Transverse colon (tissue), 4 donors: ENCODE results near the gene RNF145. TPM values are rescaled to one million over a fixed set of nuclear protein-coding genes. Genes with fewer than 3 reads are reported as not detected.
"Not testable (repeated sequence)": the region's sequence is repeated elsewhere in the genome, so short reads cannot be mapped to it uniquely, and the experiment has no call there.

Experiments
- DNase-seq: peaks from one replicate; pipeline ENCODE4 v3.0.0-alpha.2; 2019
- H3K27ac ChIP-seq, 4 donors: fragments of 200-600 bp; sonication (generic); 2 replicates each; pipeline ENCODE4 v1.5.1; 2016 to 2018; ENCODE audit warnings: inconsistent platforms in 4 of 4
- H3K27me3 ChIP-seq: fragments of 200-600 bp; sonication (generic); 2 replicates; pipeline ENCODE4 v1.5.1; 2017; ENCODE audit warnings: inconsistent platforms
- H3K36me3 ChIP-seq, 4 donors: fragments of 200-600 bp; sonication (generic); 2 replicates each; pipeline ENCODE4 v1.5.1; 2017 to 2019; ENCODE audit warnings: inconsistent platforms in 4 of 4
- H3K4me1 ChIP-seq, 4 donors: fragments of 200-600 bp; sonication (generic); 2 replicates each; pipeline ENCODE4 v1.5.1; 2017 to 2020; ENCODE audit warnings: inconsistent platforms in 4 of 4
- H3K4me3 ChIP-seq, 4 donors: fragments of 200-600 bp; sonication (generic); 1 replicate in 1 of 4; 2 replicates in 3 of 4; pipeline versions ENCODE4 v1.5.1 to v1.6.1; 2017 to 2019; ENCODE audit warnings: inconsistent platforms in 4 of 4
- H3K9me3 ChIP-seq, 2 donors: fragments of 200-600 bp; sonication (generic); 2 replicates each; pipeline ENCODE4 v1.5.1; 2017 to 2019; ENCODE audit warnings: inconsistent platforms in 2 of 2
- EP300 ChIP-seq: sonication (generic); formaldehyde crosslinking; IDR thresholded peaks from one replicate; pipeline ENCODE4 v1.6.1; 2017; ENCODE audit warnings: antibody characterized with exemption, low read depth
- POLR2A ChIP-seq: fragments of 450-650 bp; IDR thresholded peaks from one replicate; pipeline ENCODE4 v1.6.1; 2016; ENCODE audit warnings: antibody characterized with exemption, mild to moderate bottlenecking, moderate library complexity
- POLR2AphosphoS5 ChIP-seq, 3 donors: sonication (generic); formaldehyde crosslinking; IDR thresholded peaks; one replicate each; pipeline ENCODE4 v1.6.1; 2016; ENCODE audit warnings: antibody characterized with exemption in 3 of 3
- WGBS, 2 donors: methylation state at CpG; one replicate each; pipeline ENCODE4 v1.1.5; 2018; ENCODE audit warnings: low coverage in 1 of 2; 5-methylcytosine and 5-hydroxymethylcytosine counted together
- in situ Hi-C, 4 donors: fragments of 200-750 bp; cut with MboI; loops; one replicate each; pipeline versions ENCODE4 v1.15.0 to v1.15.1; 2017; ENCODE audit warnings: low sequenced_read_pairs in 3 of 4, low pct_ligation_motif_present in 1 of 4, low pct_unique_long_range_greater_than_20kb in 1 of 4
- intact Hi-C: fragments of 100-400 bp; cut with DNase I; formaldehyde crosslinking; loops from one replicate; pipeline ENCODE4 v1.15.1; 2023; ENCODE audit warnings: low total_unique reads
- total RNA-seq, 4 donors: library from RNA; depleted of rRNA; stranded (reverse); fragments of >200 nt; gene quantifications; one replicate each; pipeline ENCODE4 v1.1.0, GENCODE V29; 2016
- TF ChIP-seq, protein P1 (sequence below), 5 experiments: fragments of 200-600 bp in 3 of 5; fragments of 450-650 bp in 2 of 5; sonication (generic) in 3 of 5; IDR thresholded peaks; 1 replicate in 2 of 5; 2 replicates in 3 of 5; pipeline ENCODE4 v1.5.1; 2016 to 2017; ENCODE audit warnings: antibody characterized with exemption in 5 of 5, inconsistent platforms in 3 of 5, mild to moderate bottlenecking in 2 of 5, moderate library complexity in 1 of 5

Gene RNF145
- total RNA-seq, 4 donors from 2014 or later = 11.5 to 59.4 (median 29.2) TPM

- TF ChIP-seq POLR2AphosphoS5 (IDR thresholded peaks at IDR 0.05) (no peak), EP300 (no peak), POLR2A (no peak)
- TF ChIP-seq, protein P1, sequence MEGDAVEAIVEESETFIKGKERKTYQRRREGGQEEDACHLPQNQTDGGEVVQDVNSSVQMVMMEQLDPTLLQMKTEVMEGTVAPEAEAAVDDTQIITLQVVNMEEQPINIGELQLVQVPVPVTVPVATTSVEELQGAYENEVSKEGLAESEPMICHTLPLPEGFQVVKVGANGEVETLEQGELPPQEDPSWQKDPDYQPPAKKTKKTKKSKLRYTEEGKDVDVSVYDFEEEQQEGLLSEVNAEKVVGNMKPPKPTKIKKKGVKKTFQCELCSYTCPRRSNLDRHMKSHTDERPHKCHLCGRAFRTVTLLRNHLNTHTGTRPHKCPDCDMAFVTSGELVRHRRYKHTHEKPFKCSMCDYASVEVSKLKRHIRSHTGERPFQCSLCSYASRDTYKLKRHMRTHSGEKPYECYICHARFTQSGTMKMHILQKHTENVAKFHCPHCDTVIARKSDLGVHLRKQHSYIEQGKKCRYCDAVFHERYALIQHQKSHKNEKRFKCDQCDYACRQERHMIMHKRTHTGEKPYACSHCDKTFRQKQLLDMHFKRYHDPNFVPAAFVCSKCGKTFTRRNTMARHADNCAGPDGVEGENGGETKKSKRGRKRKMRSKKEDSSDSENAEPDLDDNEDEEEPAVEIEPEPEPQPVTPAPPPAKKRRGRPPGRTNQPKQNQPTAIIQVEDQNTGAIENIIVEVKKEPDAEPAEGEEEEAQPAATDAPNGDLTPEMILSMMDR (IDR thresholded peaks at IDR 0.05) = no peak
- 81 to 83% methylated on average over 2 of the region's 2 CpGs for WGBS, 2 donors
- no peak overlapping the region for H3K4me3 ChIP-seq
- peaks cover 21% of the 10 kb centered on the region for H3K27me3 ChIP-seq
- in situ Hi-C loops (loop anchor here in 3 of 4 donors (10.0 to 25.0 kb wide), 3 partner anchors 438 to 1036 kb away; no protein-coding TSS in a partner anchor), intact Hi-C loops (no loop called here)
- DNase-seq = no peak
- no peaks in the 10 kb centered on the region for H3K4me1 ChIP-seq
- H3K36me3 ChIP-seq = no peaks in the 10 kb centered on the region
- no peak overlapping the region for H3K27ac ChIP-seq
- H3K9me3 ChIP-seq = peaks cover 0 to 6% of the 10 kb centered on the region in 2 donors
These were observed 86.2 kb downstream of the RNF145 start for GRCh38 chr5:159123189-159123588.

DNA sequence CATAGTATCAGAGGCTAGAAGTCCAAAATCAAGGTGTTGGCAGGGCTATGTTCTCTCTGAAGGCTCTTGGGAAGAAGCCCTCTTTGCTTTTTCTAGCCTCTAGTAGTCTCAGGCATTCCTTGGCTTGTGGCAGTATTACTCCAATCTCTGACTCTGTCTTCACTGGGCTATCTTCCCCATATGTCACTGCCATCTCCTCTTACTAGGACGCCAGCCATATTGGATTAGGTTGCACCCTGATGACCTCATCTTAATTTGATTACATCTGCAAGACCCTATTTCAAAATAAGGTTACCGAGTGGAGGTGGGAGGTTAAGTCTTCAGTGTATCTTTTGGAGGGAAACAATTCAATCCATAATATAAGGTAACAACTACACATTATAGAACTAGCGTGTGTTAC is 88.3 kb downstream of the RNF145 start:
- in situ Hi-C loops = loop anchor here in 3 of 4 donors (10.0 to 25.0 kb wide), 3 partner anchors 436 to 1034 kb away; no protein-coding TSS in a partner anchor
- H3K4me3 ChIP-seq = no peak overlapping the region

DNA sequence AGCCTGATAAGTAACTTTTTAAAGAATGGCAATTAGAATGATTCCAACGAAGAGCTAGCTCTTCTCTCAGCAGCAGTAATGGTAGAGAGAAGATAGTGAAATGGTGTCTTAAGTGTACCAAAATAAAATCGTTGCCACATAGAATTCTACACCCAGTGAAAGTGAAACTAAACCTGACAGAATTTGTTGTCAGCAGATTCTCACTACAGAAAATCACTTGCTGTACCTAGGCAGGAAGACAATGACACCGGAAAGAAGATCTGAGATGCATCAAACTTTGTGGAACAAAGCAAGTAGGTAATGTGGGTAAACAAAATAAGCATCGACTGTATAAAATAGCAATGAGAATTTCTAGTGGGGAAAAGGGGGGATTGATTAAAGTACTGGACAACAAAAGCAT is 88.9 kb downstream of the RNF145 start:
- in situ Hi-C loops (loop anchor here in 3 of 4 donors (10.0 to 25.0 kb wide), 3 partner anchors 436 to 1033 kb away; no protein-coding TSS in a partner anchor), intact Hi-C loops (no loop called here)
- peaks cover 0 to under 1% of the 10 kb centered on the region in 2 donors for H3K9me3 ChIP-seq
- H3K4me1 ChIP-seq = no peaks in the 10 kb centered on the region
- no peak for TF ChIP-seq EP300
- TF ChIP-seq POLR2A = no peak
- TF ChIP-seq, protein P1 (IDR thresholded peaks at IDR 0.05) = no peak
- TF ChIP-seq POLR2AphosphoS5 (IDR thresholded peaks at IDR 0.05) = no peak
- H3K36me3 ChIP-seq = no peaks in the 10 kb centered on the region
- no peak overlapping the region for H3K4me3 ChIP-seq
- H3K27me3 ChIP-seq = peaks cover 3% of the 10 kb centered on the region
- no peak for DNase-seq
- WGBS, 2 donors = 50 to 52% methylated on average over 2 to 4 of the region's 4 CpGs
- no peak overlapping the region for H3K27ac ChIP-seq

More for the DNA sequence above, 88.3 kb downstream of the RNF145 start:
- Histone ChIP-seq H3K27ac (no peak overlapping the region), H3K36me3 (no peaks in the 10 kb centered on the region), H3K4me1 (no peaks in the 10 kb centered on the region), H3K27me3 (peaks cover 5% of the 10 kb centered on the region), H3K9me3 (peaks cover 0 to 6% of the 10 kb centered on the region in 2 donors)
- no peak for DNase-seq
- TF ChIP-seq POLR2A (no peak), EP300 (no peak)
- TF ChIP-seq, protein P1 (IDR thresholded peaks at IDR 0.05) = no peak
- 88 to 93% methylated on average over 2 to 3 of the region's 3 CpGs for WGBS, 2 donors
- intact Hi-C loops = no loop called here

DNA sequence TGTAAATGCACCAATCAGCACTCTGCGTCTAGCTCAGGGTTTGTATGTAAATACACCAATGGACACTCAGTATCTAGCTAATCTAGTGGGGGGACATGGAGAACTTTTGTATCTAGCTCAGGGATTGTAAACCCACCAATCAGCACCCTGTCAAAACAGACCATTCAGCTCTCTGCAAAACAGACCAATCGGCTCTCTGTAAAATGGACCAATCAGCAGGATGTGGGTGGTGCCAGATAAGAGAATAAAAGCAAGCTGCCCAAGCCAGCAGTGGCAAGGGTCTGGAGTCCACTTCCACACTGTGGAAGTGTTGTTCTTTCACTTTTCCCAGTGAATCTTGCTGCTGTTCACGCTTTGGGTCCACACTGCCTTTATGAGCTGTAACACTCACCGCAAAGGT is 89.5 kb downstream of the RNF145 start:
- H3K27ac ChIP-seq, H3K4me3 ChIP-seq, H3K36me3 ChIP-seq, DNase-seq, intact Hi-C loops, H3K4me1 ChIP-seq, H3K27me3 ChIP-seq, H3K9me3 ChIP-seq: not testable (repeated sequence)
- 72% methylated on average over 4 of the region's 4 CpGs; no CpG with 5 or more reads in 1 of the 2 donors for WGBS, 2 donors
- in situ Hi-C loops = loop anchor here in 3 of 4 donors (10.0 to 25.0 kb wide), 3 partner anchors 435 to 1033 kb away; no protein-coding TSS in a partner anchor

DNA sequence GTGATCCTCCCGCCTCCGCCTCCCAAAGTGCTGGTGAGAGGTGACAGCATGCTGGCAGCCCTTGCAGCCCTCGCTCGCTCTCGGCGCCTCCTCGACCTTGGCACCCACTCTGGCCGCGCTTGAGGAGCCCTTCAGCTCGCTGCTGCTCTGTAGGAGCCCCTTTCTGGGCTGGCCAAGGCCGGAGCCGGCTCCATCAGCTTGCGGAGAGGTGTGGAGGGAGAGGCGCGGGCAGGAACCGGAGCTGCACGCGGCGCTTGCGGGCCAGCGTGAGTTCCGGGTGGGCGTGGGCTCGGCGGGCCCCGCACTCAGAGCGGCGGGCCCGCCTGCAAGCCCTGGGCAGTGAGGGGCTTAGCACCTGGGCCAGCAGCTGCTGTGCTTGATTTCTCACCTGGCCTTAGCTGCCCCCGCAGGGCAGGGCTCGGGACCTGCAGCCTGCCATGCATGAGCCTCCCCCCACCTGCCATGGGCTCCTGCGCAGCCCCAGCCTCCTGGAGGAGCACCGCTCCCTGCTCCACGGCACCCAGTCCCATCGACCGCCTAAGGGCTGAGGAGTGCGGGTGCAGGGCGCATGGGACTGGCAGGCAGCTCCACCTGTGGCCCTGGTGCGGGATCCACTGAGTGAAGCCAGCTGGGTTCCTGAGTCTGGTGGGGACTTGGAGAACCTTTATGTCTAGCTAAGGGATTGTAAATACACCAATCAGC is 90.2 kb downstream of the RNF145 start:
- H3K9me3 ChIP-seq = not testable (repeated sequence)

More for the DNA sequence above, 90.2 kb downstream of the RNF145 start:
- H3K4me1 ChIP-seq, H3K27me3 ChIP-seq, H3K27ac ChIP-seq, intact Hi-C loops, DNase-seq, H3K4me3 ChIP-seq, H3K36me3 ChIP-seq: not testable (repeated sequence)
- 96 to 100% methylated on average over 2 to 38 of the region's 39 CpGs for WGBS, 2 donors
- in situ Hi-C loops = loop anchor here in 3 of 4 donors (25.0 kb wide), 2 partner anchors 957 to 1032 kb away; no protein-coding TSS in a partner anchor
